HEK293 (cell line): ENCODE measurements around the gene C2CD4A.

ENCODE experiments used
- CTCF ChIA-PET: fragments of 350-600 bp; formaldehyde crosslinking; extraction: SDS; loops from one replicate; lab custom pipeline; 2021; ENCODE audit warnings: antibody characterized with exemption; lab: Yijun Ruan, JAX
- POLR2A ChIA-PET: fragments of 300-600 bp; formaldehyde crosslinking; extraction: SDS; loops from one replicate; lab custom pipeline; 2020; ENCODE audit warnings: antibody characterized with exemption, inconsistent platforms; lab: Yijun Ruan, JAX
- H3K27ac ChIP-seq: fragments of 200-500 bp; sonication (Bioruptor generic); 2 replicates; pipeline ENCODE4 v1.5.1; 2014; ENCODE audit warnings: low read depth, low read length, control low read depth, inconsistent platforms; ENCODE audit errors: extremely low read depth
- H3K36me3 ChIP-seq, 2 experiments: fragments of 200-500 bp in 1 of 2; sonication (Bioruptor generic) in 1 of 2; 1 replicate in 1 of 2; 2 replicates in 1 of 2; pipeline ENCODE4 v1.5.1; 2014 to 2017; ENCODE audit warnings: inconsistent platforms in 2 of 2, low read length in 2 of 2; ENCODE audit not compliant: control insufficient read depth in 2 of 2, insufficient read depth in 1 of 2
- H3K4me1 ChIP-seq: fragments of 200-500 bp; sonication (Bioruptor generic); 2 replicates; pipeline ENCODE4 v1.5.1; 2014; ENCODE audit warnings: mild to moderate bottlenecking, low read length, inconsistent platforms; ENCODE audit not compliant: control insufficient read depth, insufficient read depth
- H3K4me3 ChIP-seq: 2 replicates; pipeline ENCODE4 v1.5.1; 2011; ENCODE audit warnings: low read depth, mild to moderate bottlenecking, control low read depth, low read length, moderate library complexity
- H3K9me3 ChIP-seq: fragments of 200-500 bp; sonication (Bioruptor generic); 2 replicates; pipeline ENCODE4 v1.5.1; 2014; ENCODE audit warnings: low read depth, low read length, inconsistent platforms; ENCODE audit not compliant: control insufficient read depth, insufficient read depth
- GLIS2 ChIP-seq: fragments of 450-650 bp; formaldehyde crosslinking; IDR thresholded peaks from 2 replicates; pipeline ENCODE4 v1.5.1; 2016; ENCODE audit warnings: missing biosample characterization, missing genetic modification characterization
- KLF16 ChIP-seq: fragments of 450-650 bp; formaldehyde crosslinking; IDR thresholded peaks from 2 replicates; pipeline ENCODE4 v1.5.1; 2017; ENCODE audit warnings: missing biosample characterization, missing genetic modification characterization
- TRIM28 ChIP-seq: IDR thresholded peaks from 2 replicates; pipeline ENCODE4 v1.6.1; 2011; ENCODE audit warnings: low read length, control low read depth, borderline replicate concordance
- ZBTB20 ChIP-seq: fragments of 450-650 bp; formaldehyde crosslinking; IDR thresholded peaks from 2 replicates; pipeline ENCODE4 v1.5.1; 2016; ENCODE audit warnings: missing biosample characterization, missing genetic modification characterization
- ZBTB8A ChIP-seq: fragments of 450-650 bp; formaldehyde crosslinking; IDR thresholded peaks from 2 replicates; pipeline ENCODE4 v1.5.1; 2016; ENCODE audit warnings: missing biosample characterization, missing genetic modification characterization
- ZEB2 ChIP-seq: fragments of 450-650 bp; formaldehyde crosslinking; IDR thresholded peaks from 2 replicates; pipeline ENCODE4 v1.5.1; 2016; ENCODE audit warnings: missing biosample characterization, missing genetic modification characterization
- ZFHX2 ChIP-seq: fragments of 450-650 bp; formaldehyde crosslinking; conservative IDR thresholded peaks from 2 replicates; pipeline ENCODE4 v1.5.1; 2016; ENCODE audit warnings: missing biosample characterization, missing genetic modification characterization
- ZNF114 ChIP-seq: fragments of 450-650 bp; formaldehyde crosslinking; IDR thresholded peaks from 2 replicates; pipeline ENCODE4 v1.5.0; 2017; ENCODE audit warnings: missing biosample characterization, missing genetic modification characterization
- ZNF138 ChIP-seq: fragments of 450-650 bp; formaldehyde crosslinking; IDR thresholded peaks from 2 replicates; pipeline ENCODE4 v1.5.1; 2016; ENCODE audit warnings: missing biosample characterization, missing genetic modification characterization, borderline replicate concordance
- ZNF311 ChIP-seq: fragments of 450-650 bp; formaldehyde crosslinking; IDR thresholded peaks from 2 replicates; pipeline ENCODE4 v1.5.1; 2017; ENCODE audit warnings: missing biosample characterization, missing genetic modification characterization, borderline replicate concordance
- ZNF530 ChIP-seq: fragments of 450-650 bp; formaldehyde crosslinking; IDR thresholded peaks from 2 replicates; pipeline ENCODE4 v1.5.1; 2016; ENCODE audit warnings: low read depth, missing biosample characterization, missing genetic modification characterization
- ZNF623 ChIP-seq: fragments of 450-650 bp; formaldehyde crosslinking; IDR thresholded peaks from 2 replicates; pipeline ENCODE4 v1.5.1; 2016; ENCODE audit warnings: missing biosample characterization, missing genetic modification characterization
- ZNF626 ChIP-seq: fragments of 450-650 bp; sonication (Bioruptor Pico); formaldehyde crosslinking; IDR thresholded peaks from 2 replicates; pipeline ENCODE4 v1.5.1; 2018; ENCODE audit warnings: missing biosample characterization, missing genetic modification characterization, inconsistent platforms
- ZNF654 ChIP-seq: fragments of 450-650 bp; formaldehyde crosslinking; IDR thresholded peaks from 2 replicates; pipeline ENCODE4 v1.5.1; 2016; ENCODE audit warnings: low read depth, missing biosample characterization, missing genetic modification characterization
- ZNF670 ChIP-seq: fragments of 450-650 bp; formaldehyde crosslinking; IDR thresholded peaks from 2 replicates; pipeline ENCODE4 v1.5.1; 2016; ENCODE audit warnings: missing biosample characterization, missing genetic modification characterization, low read depth
- ZNF677 ChIP-seq: fragments of 450-650 bp; IDR thresholded peaks from 2 replicates; pipeline ENCODE4 v1.5.0; 2018; ENCODE audit warnings: missing biosample characterization, mild to moderate bottlenecking, missing genetic modification characterization, moderate library complexity
- ZXDB ChIP-seq: fragments of 450-650 bp; formaldehyde crosslinking; IDR thresholded peaks from 2 replicates; pipeline ENCODE4 v1.5.1; 2016; ENCODE audit warnings: missing biosample characterization, missing genetic modification characterization
- TF ChIP-seq, protein P1 (sequence below): fragments of 450-650 bp; formaldehyde crosslinking; IDR thresholded peaks from 2 replicates; pipeline ENCODE4 v1.5.1; 2016; ENCODE audit warnings: missing biosample characterization, missing genetic modification characterization
- TF ChIP-seq, protein P2 (sequence below): fragments of 450-650 bp; formaldehyde crosslinking; IDR thresholded peaks from 2 replicates; pipeline ENCODE4 v1.5.1; 2016; ENCODE audit warnings: missing biosample characterization, missing genetic modification characterization
- TF ChIP-seq, protein P3 (sequence below): fragments of 450-650 bp; formaldehyde crosslinking; optimal IDR thresholded peaks from 2 replicates; pipeline ENCODE3; 2016; ENCODE audit warnings: missing biosample characterization, mild to moderate bottlenecking, missing genetic modification characterization
- TF ChIP-seq, protein P4 (sequence below): fragments of 450-650 bp; formaldehyde crosslinking; IDR thresholded peaks from 2 replicates; pipeline ENCODE4 v1.5.1; 2017; ENCODE audit warnings: missing biosample characterization, missing genetic modification characterization
- TF ChIP-seq, protein P5 (sequence below): fragments of 450-650 bp; formaldehyde crosslinking; IDR thresholded peaks from 2 replicates; pipeline ENCODE4 v1.5.1; 2016; ENCODE audit warnings: missing biosample characterization, missing genetic modification characterization
- TF ChIP-seq, protein P6 (sequence below): fragments of 450-650 bp; formaldehyde crosslinking; IDR thresholded peaks from 2 replicates; pipeline ENCODE4 v1.5.1; 2016; ENCODE audit warnings: missing biosample characterization, missing genetic modification characterization

Gene C2CD4A

DNA sequence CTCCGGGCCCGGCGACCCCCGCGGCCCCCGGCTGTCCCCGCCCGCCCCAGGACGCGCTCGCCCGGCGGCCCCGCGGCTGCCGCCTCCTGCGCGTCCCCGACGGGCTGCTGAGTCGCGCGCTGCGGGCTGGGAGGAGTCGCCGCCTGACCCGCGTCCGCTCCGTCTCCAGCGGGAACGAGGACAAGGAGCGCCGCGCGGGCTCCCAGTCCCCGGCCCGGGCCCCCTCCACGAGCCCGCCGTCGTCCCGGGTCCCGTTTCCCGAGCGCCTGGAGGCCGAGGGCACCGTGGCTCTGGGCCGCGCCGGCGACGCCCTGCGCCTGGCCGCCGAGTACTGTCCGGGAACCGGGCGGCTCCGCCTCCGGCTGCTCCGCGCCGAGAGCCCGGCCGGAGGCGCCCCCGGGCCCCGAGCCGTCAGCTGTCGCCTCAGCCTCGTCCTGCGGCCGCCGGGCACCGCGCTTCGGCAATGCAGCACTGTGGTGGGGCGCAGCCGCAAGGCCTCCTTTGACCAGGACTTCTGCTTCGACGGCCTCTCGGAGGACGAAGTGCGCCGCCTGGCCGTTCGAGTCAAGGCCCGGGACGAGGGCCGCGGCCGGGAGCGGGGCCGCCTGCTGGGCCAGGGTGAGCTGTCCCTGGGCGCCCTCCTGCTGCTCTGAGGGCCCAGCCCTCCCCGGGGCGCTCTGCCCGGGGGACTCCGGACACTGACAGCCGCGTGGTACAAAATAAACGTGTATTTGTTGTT is 1.5 kb downstream of the C2CD4A start:
- Histone ChIP-seq H3K4me3 (peak overlapping the region; percentile 35), H3K27ac (peak overlapping the region; percentile 64; the same call in 1 of the 2 replicates), H3K36me3 (no peaks in the 10 kb centered on the region), H3K4me1 (no peaks in the 10 kb centered on the region), H3K9me3 (no peaks in the 10 kb centered on the region)
- CTCF ChIA-PET, result interaction anchor here (0.6 kb wide), 1 partner anchor 21 kb away, joined by 3 read pairs; no protein-coding TSS in a partner anchor
- POLR2A ChIA-PET, result interaction anchor here (0.5 to 1.4 kb wide), 2 partner anchors 8 to 839 kb away, joined by 3 read pairs; partner anchors contain the start of gene RORA
- TF ChIP-seq, protein P1, sequence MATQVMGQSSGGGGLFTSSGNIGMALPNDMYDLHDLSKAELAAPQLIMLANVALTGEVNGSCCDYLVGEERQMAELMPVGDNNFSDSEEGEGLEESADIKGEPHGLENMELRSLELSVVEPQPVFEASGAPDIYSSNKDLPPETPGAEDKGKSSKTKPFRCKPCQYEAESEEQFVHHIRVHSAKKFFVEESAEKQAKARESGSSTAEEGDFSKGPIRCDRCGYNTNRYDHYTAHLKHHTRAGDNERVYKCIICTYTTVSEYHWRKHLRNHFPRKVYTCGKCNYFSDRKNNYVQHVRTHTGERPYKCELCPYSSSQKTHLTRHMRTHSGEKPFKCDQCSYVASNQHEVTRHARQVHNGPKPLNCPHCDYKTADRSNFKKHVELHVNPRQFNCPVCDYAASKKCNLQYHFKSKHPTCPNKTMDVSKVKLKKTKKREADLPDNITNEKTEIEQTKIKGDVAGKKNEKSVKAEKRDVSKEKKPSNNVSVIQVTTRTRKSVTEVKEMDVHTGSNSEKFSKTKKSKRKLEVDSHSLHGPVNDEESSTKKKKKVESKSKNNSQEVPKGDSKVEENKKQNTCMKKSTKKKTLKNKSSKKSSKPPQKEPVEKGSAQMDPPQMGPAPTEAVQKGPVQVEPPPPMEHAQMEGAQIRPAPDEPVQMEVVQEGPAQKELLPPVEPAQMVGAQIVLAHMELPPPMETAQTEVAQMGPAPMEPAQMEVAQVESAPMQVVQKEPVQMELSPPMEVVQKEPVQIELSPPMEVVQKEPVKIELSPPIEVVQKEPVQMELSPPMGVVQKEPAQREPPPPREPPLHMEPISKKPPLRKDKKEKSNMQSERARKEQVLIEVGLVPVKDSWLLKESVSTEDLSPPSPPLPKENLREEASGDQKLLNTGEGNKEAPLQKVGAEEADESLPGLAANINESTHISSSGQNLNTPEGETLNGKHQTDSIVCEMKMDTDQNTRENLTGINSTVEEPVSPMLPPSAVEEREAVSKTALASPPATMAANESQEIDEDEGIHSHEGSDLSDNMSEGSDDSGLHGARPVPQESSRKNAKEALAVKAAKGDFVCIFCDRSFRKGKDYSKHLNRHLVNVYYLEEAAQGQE (tag by site-specific recombination), result no peak
- TF ChIP-seq, protein P2, sequence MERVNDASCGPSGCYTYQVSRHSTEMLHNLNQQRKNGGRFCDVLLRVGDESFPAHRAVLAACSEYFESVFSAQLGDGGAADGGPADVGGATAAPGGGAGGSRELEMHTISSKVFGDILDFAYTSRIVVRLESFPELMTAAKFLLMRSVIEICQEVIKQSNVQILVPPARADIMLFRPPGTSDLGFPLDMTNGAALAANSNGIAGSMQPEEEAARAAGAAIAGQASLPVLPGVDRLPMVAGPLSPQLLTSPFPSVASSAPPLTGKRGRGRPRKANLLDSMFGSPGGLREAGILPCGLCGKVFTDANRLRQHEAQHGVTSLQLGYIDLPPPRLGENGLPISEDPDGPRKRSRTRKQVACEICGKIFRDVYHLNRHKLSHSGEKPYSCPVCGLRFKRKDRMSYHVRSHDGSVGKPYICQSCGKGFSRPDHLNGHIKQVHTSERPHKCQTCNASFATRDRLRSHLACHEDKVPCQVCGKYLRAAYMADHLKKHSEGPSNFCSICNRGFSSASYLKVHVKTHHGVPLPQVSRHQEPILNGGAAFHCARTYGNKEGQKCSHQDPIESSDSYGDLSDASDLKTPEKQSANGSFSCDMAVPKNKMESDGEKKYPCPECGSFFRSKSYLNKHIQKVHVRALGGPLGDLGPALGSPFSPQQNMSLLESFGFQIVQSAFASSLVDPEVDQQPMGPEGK (tag by site-specific recombination), result 0 out of 2 replicates have a peak, but pooled peaks have one; percentile 32
- TF ChIP-seq GLIS2 (tag by site-specific recombination), result peak; percentile 45; the same call in 1 of the 2 replicates
- no peak for TF ChIP-seq KLF16 (tag by site-specific recombination)
- TF ChIP-seq ZNF623, result no peak
- TF ChIP-seq ZXDB (tag by site-specific recombination), result 0 out of 2 replicates have a peak, but pooled peaks have one; percentile 20
- no peak for TF ChIP-seq TRIM28
- no peak for TF ChIP-seq ZNF670 (tag by site-specific recombination)
- no peak for TF ChIP-seq ZFHX2 (tag by site-specific recombination)
- TF ChIP-seq ZBTB20, result peak; percentile 68; the same call in 1 of the 2 replicates
- TF ChIP-seq, protein P3, sequence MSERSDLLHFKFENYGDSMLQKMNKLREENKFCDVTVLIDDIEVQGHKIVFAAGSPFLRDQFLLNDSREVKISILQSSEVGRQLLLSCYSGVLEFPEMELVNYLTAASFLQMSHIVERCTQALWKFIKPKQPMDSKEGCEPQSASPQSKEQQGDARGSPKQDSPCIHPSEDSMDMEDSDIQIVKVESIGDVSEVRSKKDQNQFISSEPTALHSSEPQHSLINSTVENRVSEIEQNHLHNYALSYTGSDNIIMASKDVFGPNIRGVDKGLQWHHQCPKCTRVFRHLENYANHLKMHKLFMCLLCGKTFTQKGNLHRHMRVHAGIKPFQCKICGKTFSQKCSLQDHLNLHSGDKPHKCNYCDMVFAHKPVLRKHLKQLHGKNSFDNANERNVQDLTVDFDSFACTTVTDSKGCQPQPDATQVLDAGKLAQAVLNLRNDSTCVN, result peak; percentile 28
- no peak for TF ChIP-seq ZNF654 (tag by site-specific recombination)
- no peak for TF ChIP-seq ZNF626
- TF ChIP-seq, protein P4, sequence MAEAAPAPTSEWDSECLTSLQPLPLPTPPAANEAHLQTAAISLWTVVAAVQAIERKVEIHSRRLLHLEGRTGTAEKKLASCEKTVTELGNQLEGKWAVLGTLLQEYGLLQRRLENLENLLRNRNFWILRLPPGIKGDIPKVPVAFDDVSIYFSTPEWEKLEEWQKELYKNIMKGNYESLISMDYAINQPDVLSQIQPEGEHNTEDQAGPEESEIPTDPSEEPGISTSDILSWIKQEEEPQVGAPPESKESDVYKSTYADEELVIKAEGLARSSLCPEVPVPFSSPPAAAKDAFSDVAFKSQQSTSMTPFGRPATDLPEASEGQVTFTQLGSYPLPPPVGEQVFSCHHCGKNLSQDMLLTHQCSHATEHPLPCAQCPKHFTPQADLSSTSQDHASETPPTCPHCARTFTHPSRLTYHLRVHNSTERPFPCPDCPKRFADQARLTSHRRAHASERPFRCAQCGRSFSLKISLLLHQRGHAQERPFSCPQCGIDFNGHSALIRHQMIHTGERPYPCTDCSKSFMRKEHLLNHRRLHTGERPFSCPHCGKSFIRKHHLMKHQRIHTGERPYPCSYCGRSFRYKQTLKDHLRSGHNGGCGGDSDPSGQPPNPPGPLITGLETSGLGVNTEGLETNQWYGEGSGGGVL, result no peak
- peak; percentile 73 for TF ChIP-seq ZBTB8A (tag by site-specific recombination)
- no peak for TF ChIP-seq ZNF311 (tag by site-specific recombination)
- TF ChIP-seq ZNF530, result no peak
- TF ChIP-seq ZEB2, result 0 out of 2 replicates have a peak, but pooled peaks have one; percentile 34
- TF ChIP-seq ZNF677 (tag by site-specific recombination), result no peak
- TF ChIP-seq, protein P5, sequence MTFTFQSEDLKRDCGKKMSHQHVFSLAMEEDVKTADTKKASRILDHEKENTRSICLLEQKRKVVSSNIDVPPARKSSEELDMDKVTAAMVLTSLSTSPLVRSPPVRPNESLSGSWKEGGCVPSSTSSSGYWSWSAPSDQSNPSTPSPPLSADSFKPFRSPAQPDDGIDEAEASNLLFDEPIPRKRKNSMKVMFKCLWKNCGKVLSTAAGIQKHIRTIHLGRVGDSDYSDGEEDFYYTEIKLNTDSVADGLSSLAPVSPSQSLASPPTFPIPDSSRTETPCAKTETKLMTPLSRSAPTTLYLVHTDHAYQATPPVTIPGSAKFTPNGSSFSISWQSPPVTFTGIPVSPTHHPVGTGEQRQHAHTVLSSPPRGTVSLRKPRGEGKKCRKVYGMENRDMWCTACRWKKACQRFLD (tag by site-specific recombination), result no peak
- TF ChIP-seq ZNF138, result no peak
- TF ChIP-seq ZNF114 (tag by site-specific recombination), result no peak
- TF ChIP-seq, protein P6, sequence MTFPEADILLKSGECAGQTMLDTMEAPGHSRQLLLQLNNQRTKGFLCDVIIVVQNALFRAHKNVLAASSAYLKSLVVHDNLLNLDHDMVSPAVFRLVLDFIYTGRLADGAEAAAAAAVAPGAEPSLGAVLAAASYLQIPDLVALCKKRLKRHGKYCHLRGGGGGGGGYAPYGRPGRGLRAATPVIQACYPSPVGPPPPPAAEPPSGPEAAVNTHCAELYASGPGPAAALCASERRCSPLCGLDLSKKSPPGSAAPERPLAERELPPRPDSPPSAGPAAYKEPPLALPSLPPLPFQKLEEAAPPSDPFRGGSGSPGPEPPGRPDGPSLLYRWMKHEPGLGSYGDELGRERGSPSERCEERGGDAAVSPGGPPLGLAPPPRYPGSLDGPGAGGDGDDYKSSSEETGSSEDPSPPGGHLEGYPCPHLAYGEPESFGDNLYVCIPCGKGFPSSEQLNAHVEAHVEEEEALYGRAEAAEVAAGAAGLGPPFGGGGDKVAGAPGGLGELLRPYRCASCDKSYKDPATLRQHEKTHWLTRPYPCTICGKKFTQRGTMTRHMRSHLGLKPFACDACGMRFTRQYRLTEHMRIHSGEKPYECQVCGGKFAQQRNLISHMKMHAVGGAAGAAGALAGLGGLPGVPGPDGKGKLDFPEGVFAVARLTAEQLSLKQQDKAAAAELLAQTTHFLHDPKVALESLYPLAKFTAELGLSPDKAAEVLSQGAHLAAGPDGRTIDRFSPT, result no peak
